GM19043 (cell line): ENCODE results near the gene ROS1.
"Not testable (repeated sequence)": the region's sequence is repeated elsewhere in the genome, so short reads cannot be mapped to it uniquely, and the experiment has no call there.

Source experiments
- ATAC-seq: cut with Tn5 transposase; IDR thresholded peaks from one replicate; pipeline ENCODE4 v1.9.1; 2021; ENCODE audit warnings: low read depth; ENCODE audit not compliant: unreplicated experiment

The ROS1 gene

GRCh38 chr6:117442313-117442712 is 16.6 kb upstream of the ROS1 start:
- ATAC-seq: not testable (repeated sequence)

- no peak for ATAC-seq
Measured at GRCh38 chr6:117441824-117442264, 16.1 kb upstream of the ROS1 start.

GRCh38 chr6:117440706-117441525 is 15.2 kb upstream of the ROS1 start:
- no peak for ATAC-seq

- ATAC-seq: no peak
Measured at GRCh38 chr6:117432273-117432672, 6.5 kb upstream of the ROS1 start.

- ATAC-seq: no peak
Measured at GRCh38 chr6:117423754-117424153, 2.0 kb downstream of the ROS1 start.

GRCh38 chr6:117418320-117418719 is 7.4 kb downstream of the ROS1 start:
- ATAC-seq: no peak

GRCh38 chr6:117417851-117418250 is 7.9 kb downstream of the ROS1 start:
- ATAC-seq: no peak

GRCh38 chr6:117414770-117415169 is 11.0 kb downstream of the ROS1 start:
- ATAC-seq: no peak

GRCh38 chr6:117411474-117411873 is 14.3 kb downstream of the ROS1 start:
- ATAC-seq: no peak

- ATAC-seq: no peak
Measured at GRCh38 chr6:117409863-117410262, 15.9 kb downstream of the ROS1 start.

- ATAC-seq: no peak
Measured at GRCh38 chr6:117409420-117409819, 16.3 kb downstream of the ROS1 start.

GRCh38 chr6:117404548-117404947 is 21.2 kb downstream of the ROS1 start:
- ATAC-seq: no peak

- ATAC-seq: no peak
Measured at GRCh38 chr6:117401799-117402198, 23.9 kb downstream of the ROS1 start.

GRCh38 chr6:117399924-117400323 is 25.8 kb downstream of the ROS1 start:
- no peak for ATAC-seq

GRCh38 chr6:117399126-117399525 is 26.6 kb downstream of the ROS1 start:
- no peak for ATAC-seq

- no peak for ATAC-seq
Measured at GRCh38 chr6:117397536-117398227, 28.1 kb downstream of the ROS1 start.

GRCh38 chr6:117396228-117396627 is 29.5 kb downstream of the ROS1 start:
- no peak for ATAC-seq

- no peak for ATAC-seq
Measured at GRCh38 chr6:117395164-117395563, 30.6 kb downstream of the ROS1 start.

GRCh38 chr6:117393045-117393444 is 32.7 kb downstream of the ROS1 start:
- no peak for ATAC-seq

GRCh38 chr6:117391874-117392583 is 33.7 kb downstream of the ROS1 start:
- ATAC-seq: no peak
